GM21737 (cell line): ENCODE measurements around the gene ADH1A.
"Not testable (repeated sequence)": the region's sequence is repeated elsewhere in the genome, so short reads cannot be mapped to it uniquely, and the experiment has no call there.

ENCODE experiments used
- ATAC-seq: cut with Tn5 transposase; IDR thresholded peaks from one replicate; pipeline ENCODE4 v1.9.1; 2021; ENCODE audit warnings: mild to moderate bottlenecking, moderate library complexity; ENCODE audit not compliant: unreplicated experiment

Gene ADH1A

GRCh38 chr4:99290848-99291786 lies at the start of gene ADH1A:
Gene ADH1A (minus strand): TSS chr4:99290985. CDS start chr4:99290914, 71 bp downstream.
- no peak for ATAC-seq

DNA sequence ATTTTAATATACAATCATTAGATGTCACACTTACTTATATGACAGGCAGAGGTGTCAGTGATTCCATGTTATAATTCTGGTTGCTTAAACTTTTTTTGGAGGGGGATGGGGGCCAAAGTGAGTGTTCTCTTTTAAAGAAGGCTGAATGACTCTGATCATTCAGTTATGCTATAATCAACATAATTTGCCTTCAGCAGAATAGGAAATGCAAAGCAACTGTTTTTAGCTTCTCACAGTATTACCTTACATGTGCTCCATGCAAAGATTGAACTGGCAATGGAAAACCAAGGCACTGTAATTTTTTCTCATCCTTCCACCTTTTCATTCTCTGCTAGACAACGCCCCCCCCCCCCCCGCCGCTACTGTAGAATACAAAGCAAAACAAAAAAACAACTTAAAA lies 48.4 kb upstream of the ADH1A start:
- no peak for ATAC-seq

DNA sequence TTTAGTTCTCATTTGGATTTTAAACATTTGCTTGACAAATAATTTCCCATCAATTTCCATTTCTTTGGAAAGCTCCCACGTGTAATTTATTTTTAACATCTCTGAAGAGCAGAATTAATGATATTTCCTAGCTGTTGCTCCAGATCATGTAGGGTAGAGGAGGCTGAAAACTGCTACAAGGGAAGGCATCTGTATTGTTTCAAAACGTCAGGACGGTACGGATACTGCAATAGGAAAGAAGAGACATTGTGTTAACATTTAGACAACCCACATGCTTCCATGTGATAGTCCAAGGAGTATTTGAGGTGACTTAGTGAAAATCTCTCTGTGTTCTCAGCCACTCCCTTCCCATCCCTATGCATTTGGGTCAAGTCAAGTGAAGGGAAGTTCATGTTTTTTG lies 45.8 kb upstream of the ADH1A start:
- ATAC-seq, result no peak

DNA sequence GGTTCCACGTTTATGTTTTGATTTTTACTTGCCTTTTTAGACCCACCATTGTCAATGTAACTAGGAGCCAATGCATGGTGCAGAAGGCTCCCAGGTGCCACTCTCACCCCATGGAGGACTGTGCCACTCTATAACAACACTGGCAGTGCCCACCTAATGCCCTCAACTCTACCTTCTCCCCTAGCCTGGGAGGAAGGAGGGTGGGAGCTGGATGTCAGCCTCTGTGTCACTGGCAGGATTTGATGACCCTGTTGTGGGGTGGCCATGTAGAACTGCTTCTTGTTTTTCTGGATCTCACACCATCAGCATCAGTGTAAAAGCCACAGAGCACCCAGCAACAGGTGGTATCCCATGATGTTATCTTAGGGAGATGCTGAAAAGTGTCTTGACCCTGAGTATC lies 44.1 kb upstream of the ADH1A start:
- ATAC-seq, result no peak

DNA sequence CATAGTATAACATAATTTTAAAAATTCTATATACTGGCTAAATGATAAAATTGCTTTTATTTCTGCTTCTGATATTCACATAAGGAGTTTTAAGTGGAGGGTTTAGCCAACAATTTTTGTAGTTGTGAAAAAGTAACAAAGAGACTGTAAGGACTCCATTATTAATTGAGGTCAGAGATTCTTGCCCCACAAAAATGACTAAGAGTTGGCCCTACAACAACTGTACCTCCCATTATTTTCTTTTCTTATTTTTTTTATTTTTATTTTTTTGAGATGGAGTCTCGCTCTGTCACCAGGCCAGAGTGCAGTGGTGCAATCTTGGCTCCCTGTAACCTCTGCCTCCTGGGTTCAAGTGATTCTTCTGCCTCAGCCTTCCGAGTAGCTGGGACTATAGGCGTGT lies 39.9 kb upstream of the ADH1A start:
- no peak for ATAC-seq

- no peak for ATAC-seq
These were observed 39.1 kb upstream of the ADH1A start for GRCh38 chr4:99329876-99330275.

DNA sequence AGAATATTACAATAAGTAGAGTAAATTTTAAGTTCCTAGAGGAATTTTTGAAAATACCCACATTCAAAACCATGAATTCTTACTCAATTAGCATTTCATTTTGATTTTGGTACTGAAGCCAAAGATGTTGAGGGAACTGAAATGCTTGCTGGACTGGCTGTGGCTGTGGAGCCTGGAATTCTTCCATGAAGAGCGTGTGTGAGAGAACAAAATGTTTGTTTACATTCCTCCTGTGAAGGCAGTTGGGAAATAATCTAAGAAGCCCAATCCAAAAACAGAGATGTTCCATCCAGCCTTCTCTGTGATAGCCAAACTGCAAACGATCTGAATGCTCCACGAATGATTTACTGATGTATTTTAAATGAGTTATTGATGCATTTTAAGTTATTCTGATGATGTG lies 34.2 kb upstream of the ADH1A start:
- ATAC-seq, result no peak

DNA sequence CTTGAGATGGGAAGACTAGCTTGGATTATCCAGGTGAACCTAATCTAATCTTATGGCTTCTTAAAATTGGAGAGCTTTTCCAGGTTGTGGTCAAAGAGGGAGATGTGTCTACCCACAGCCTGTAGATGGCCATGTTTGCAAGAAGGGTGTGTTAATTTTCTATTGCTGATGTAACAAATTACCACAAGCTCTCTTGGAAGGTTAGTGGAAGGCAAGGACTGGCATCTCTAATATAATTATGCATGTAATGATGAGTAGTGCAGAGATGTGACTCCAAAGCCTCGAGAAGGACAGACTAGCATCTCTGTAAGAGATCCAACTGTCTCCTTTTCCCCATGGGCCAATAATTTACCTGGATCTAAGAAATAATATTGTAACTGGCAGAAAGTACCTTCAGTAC lies 33.6 kb upstream of the ADH1A start:
- no peak for ATAC-seq

GRCh38 chr4:99323756-99324155 lies 33.0 kb upstream of the ADH1A start:
- no peak for ATAC-seq

GRCh38 chr4:99321241-99322191 lies 30.7 kb upstream of the ADH1A start, which contains the start of gene ADH1B:
Gene ADH1B (minus strand): TSS chr4:99321401. CDS start chr4:99321331, 70 bp downstream.
- ATAC-seq, result no peak

DNA sequence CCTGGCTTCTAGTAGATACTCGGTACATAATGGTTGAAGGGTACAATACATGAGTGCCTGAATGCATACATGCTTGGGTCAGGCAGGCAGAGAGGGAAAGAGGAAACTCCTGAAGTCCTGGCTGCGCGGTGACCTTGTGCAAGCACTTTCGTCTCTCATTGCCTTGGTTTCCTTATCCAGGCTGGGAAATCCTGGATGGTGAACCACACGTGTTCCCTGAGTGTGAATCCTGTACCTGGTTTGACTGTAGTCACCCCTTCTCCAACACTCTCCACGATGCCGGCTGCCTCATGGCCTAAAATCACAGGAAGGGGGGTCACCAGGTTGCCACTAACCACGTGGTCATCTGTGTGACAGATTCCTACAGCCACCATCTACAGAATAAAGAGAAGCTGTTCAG lies 27.0 kb upstream of the ADH1A start:
- not testable (repeated sequence) for ATAC-seq

DNA sequence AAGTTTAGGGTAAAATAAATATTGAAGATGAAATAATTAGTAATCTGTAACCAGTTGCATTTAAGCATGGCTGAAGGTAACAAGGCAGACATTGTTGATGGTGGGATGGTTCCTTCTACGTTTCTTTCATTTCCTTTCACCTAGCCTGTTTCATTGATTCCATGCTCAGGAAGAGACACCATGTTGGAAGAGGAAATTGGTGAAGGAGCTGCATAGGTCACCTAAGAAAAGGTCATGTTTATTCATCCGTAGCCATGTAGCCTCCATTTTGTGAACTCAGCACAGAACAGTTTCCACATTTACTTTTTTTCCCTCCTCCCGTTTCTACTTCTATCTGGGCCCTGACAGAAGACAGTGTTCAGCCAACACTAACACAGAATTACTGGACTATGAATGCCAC lies 26.6 kb upstream of the ADH1A start:
- ATAC-seq, result no peak

- ATAC-seq, result no peak
These were observed 25.1 kb upstream of the ADH1A start for GRCh38 chr4:99315839-99316238.

GRCh38 chr4:99314211-99314610 lies 23.4 kb upstream of the ADH1A start:
- no peak for ATAC-seq

GRCh38 chr4:99310389-99310788 lies 19.6 kb upstream of the ADH1A start:
- no peak for ATAC-seq

DNA sequence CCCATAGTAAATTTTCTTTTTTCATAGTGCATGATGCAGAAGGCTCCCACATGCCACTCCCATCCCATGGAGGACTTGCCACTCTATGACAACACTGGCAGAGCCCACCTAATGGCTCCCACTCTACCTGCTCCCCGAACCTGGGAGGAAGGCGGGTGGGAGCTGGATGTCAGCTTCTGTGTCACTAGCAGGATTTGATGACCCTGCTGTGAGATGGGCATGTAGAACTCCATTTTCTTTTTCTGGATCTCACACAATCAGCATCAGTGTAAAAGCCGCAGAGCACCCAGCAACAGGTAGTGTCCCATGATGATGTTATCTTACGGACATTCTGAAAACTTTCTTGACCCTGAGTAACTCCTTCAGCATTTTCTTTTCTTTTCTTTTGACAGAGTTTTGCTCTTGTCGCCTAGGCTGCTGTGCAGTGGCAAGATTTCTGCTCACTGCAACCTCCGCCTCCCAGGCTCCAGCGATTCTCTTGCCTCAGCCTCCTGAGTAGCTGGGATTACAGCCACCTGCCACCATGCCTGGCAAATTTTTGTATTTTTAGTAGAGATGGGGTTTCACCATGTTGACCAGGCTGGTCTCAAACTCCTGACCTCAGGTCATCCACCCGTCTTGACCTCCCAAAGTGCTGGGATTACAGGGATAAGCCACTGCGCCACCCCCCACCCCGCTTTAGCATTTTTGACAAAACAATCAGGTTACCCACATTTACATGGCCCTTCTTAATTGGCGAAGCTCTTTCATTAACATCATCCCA lies 15.0 kb upstream of the ADH1A start:
- no peak for ATAC-seq

GRCh38 chr4:99301376-99302164 lies 10.8 kb upstream of the ADH1A start:
- ATAC-seq, result no peak

GRCh38 chr4:99300934-99301333 lies 10.1 kb upstream of the ADH1A start:
- ATAC-seq, result no peak

DNA sequence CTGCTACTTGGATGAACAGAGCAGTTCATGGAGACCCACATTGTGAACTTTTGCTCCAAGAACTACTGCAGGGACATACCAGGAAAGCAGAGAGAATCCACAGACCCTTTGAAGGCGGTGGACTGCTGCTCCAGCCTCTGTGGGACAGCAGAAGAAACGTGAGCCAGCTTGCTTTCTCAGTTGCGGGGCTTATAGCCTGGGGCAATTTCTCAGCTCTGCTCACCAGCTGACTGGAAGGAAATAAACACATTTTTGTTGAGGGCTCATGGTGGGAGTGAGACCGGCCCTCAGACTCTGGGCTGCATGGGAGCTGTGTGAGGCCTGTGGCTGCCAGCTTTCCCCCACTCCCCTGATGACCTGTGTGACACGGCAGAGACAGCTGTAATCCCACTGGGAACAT lies 2.6 kb upstream of the ADH1A start:
- no peak for ATAC-seq

DNA sequence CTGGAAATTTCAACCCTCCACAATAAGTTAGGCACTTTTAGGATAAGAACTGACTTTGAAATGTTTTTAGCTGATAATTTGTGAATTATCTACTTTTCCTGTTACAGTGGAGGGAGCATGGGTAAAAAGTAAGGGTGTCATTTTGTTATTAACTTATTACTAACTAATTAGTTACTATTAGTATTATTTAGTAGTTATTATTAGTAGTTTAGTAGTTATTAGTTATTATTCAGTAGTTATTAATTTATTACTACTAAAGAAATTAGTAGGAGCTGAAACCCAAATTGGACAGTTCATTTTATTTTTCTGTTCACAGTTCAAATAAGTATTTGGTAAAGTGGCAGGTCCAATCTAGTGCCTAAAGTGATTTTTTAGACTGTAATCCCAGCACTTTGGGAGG lies 5.4 kb downstream of the ADH1A start:
- ATAC-seq, result no peak
